NT2/D1 (cell line): ENCODE data around the gene IL17REL.

Experiments
- SUZ12 ChIP-seq: IDR thresholded peaks from 2 replicates; pipeline ENCODE4 v1.6.1; 2011; ENCODE audit not compliant: insufficient read length, insufficient read depth; ENCODE audit errors: extremely low read depth
- YY1 ChIP-seq: IDR thresholded peaks from 2 replicates; pipeline ENCODE4 v1.6.1; 2011; ENCODE audit not compliant: insufficient read length, insufficient read depth
- ZNF274 ChIP-seq: IDR thresholded peaks from 2 replicates; pipeline ENCODE4 v1.6.1; 2011; ENCODE audit warnings: mild to moderate bottlenecking, low read depth, low read length

DNA sequence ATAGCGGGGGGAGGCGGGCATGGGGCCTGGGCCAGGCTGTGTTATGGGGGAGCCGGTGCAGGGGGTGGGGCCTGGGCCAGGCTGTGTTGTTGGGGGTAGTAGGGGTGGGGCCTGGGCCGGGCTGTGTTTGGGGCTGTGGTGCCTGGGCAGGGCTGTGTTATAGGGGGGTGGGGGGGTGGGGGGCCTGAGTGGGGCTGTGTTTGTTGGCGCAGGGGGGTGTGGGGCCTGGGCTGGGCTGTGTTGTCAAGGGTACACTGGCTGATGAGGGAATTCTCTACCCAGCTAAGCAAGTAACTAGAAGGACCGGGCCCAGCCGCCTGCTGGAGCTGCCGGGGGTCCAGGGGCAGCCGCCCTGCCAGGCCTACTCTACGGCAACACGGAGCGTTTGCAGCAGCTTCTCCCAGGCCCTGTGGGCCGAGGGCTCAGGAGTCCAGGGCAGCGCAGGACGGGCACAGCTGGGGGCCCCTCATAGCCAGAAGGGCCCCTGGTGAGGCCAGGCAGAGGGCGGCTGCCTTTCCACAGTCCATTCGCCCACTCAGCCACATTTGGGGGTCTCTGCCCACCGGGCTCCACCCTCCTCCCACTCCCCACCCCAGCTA lies 62.1 kb downstream of the IL17REL start:
- no peak for TF ChIP-seq ZNF274
- TF ChIP-seq SUZ12: no peak
- no peak for TF ChIP-seq YY1
